IMR-90 (cell line): ENCODE data around the gene FAM89A. TPM values are rescaled to one million over a fixed set of nuclear protein-coding genes. Genes with fewer than 3 reads are reported as not detected.

Experiments
- ATAC-seq: fragments of 200-7000 bp; cut with Tn5 transposase; 2 replicates; pipeline ENCODE4 v1.9.1; 2020; ENCODE audit warnings: low read depth, mild to moderate bottlenecking, moderate library complexity
- BruUV-seq: library from RNA; stranded (reverse); fragments of 400-500 nt; replicated peaks from 2 replicates; lab custom pipeline; 2021; lab: Mats Ljungman, UMichigan
- CTCF ChIA-PET: fragments of 300-600 bp; formaldehyde crosslinking; extraction: SDS; loops from one replicate; lab custom pipeline; 2021; ENCODE audit warnings: antibody characterized with exemption; lab: Yijun Ruan, JAX
- POLR2A ChIA-PET: fragments of 300-600 bp; sonication (Branson Sonifier 250); formaldehyde crosslinking; loops from one replicate; lab custom pipeline; 2022; ENCODE audit warnings: antibody characterized with exemption; ENCODE audit not compliant: unreplicated experiment; lab: Charles Lee
- DNase-seq: peaks from one replicate; pipeline ENCODE4 v3.0.0; 2013
- H2AFZ ChIP-seq: replicated peaks from 2 replicates; pipeline ENCODE3; 2013; ENCODE audit warnings: low read length, mild to moderate bottlenecking; ENCODE audit not compliant: poor library complexity
- H2AK5ac ChIP-seq: 2 replicates; pipeline ENCODE4 v1.6.1; 2013; ENCODE audit warnings: low read depth, low read length, inconsistent platforms
- H2AK9ac ChIP-seq: replicated peaks from 2 replicates; pipeline ENCODE3; 2013; ENCODE audit warnings: mild to moderate bottlenecking, low read depth, low read length, moderate library complexity; ENCODE audit not compliant: poor library complexity
- H2BK120ac ChIP-seq: 2 replicates; pipeline ENCODE4 v1.6.1; 2013; ENCODE audit warnings: low read depth, low read length, inconsistent platforms
- H2BK15ac ChIP-seq: 3 replicates; pipeline ENCODE4 v1.6.1; 2013; ENCODE audit warnings: low read depth, low read length, inconsistent platforms
- H2BK20ac ChIP-seq: 2 replicates; pipeline ENCODE4 v1.6.1; 2013; ENCODE audit warnings: low read depth, mild to moderate bottlenecking, inconsistent platforms, low read length, moderate library complexity
- H2BK5ac ChIP-seq: 2 replicates; pipeline ENCODE4 v1.6.1; 2013; ENCODE audit warnings: mild to moderate bottlenecking, low read depth, low read length, inconsistent platforms; ENCODE audit not compliant: poor library complexity, severe bottlenecking
- H3K14ac ChIP-seq: replicated peaks from 2 replicates; pipeline ENCODE4 v1.6.1; 2013; ENCODE audit warnings: low read depth, low read length, inconsistent platforms
- H3K18ac ChIP-seq: 2 replicates; pipeline ENCODE4 v1.6.1; 2013; ENCODE audit warnings: low read depth, low read length, control low read depth
- H3K23ac ChIP-seq: 2 replicates; pipeline ENCODE4 v1.6.1; 2013; ENCODE audit warnings: low read depth, low read length, inconsistent platforms
- H3K27ac ChIP-seq: 2 replicates; pipeline ENCODE4 v1.5.1; 2013; ENCODE audit warnings: mild to moderate bottlenecking, control low read depth, low read length; ENCODE audit not compliant: insufficient read depth
- H3K27me3 ChIP-seq: 2 replicates; pipeline ENCODE4 v1.6.1; 2013; ENCODE audit warnings: low read length; ENCODE audit not compliant: control insufficient read depth, insufficient read depth
- H3K36me3 ChIP-seq: 2 replicates; pipeline ENCODE4 v1.6.1; 2013; ENCODE audit warnings: low read length, mixed read lengths; ENCODE audit not compliant: control insufficient read depth, insufficient read depth
- H3K4ac ChIP-seq: 2 replicates; pipeline ENCODE4 v1.6.1; 2013; ENCODE audit warnings: low read depth, low read length, inconsistent platforms
- H3K4me1 ChIP-seq: 2 replicates; pipeline ENCODE4 v1.6.1; 2013; ENCODE audit warnings: low read length, mixed read lengths; ENCODE audit not compliant: control insufficient read depth, insufficient read depth
- H3K4me2 ChIP-seq: 2 replicates; pipeline ENCODE4 v1.6.1; 2013; ENCODE audit warnings: low read depth, mild to moderate bottlenecking, control low read depth, low read length, moderate library complexity
- H3K4me3 ChIP-seq: 2 replicates; pipeline ENCODE4 v1.5.1; 2013; ENCODE audit warnings: low read depth, mild to moderate bottlenecking, control low read depth, low read length, moderate library complexity; ENCODE audit not compliant: insufficient read depth
- H3K56ac ChIP-seq: 2 replicates; pipeline ENCODE4 v1.6.1; 2013; ENCODE audit warnings: low read length, inconsistent platforms; ENCODE audit not compliant: insufficient read depth; ENCODE audit errors: extremely low read depth
- H3K79me1 ChIP-seq, 2 experiments: 2 replicates each; pipeline ENCODE4 v1.6.1; 2013; ENCODE audit warnings: low read length in 2 of 2, inconsistent platforms in 1 of 2, low read depth in 1 of 2
- H3K9ac ChIP-seq: 2 replicates; pipeline ENCODE4 v1.6.1; 2013; ENCODE audit warnings: low read depth, low read length, control low read depth
- H3K9me1 ChIP-seq: 2 replicates; pipeline ENCODE4 v1.6.1; 2013; ENCODE audit warnings: low read length, inconsistent platforms; ENCODE audit not compliant: insufficient read depth
- H3K9me3 ChIP-seq: 2 replicates; pipeline ENCODE4 v1.6.1; 2013; ENCODE audit warnings: low read length; ENCODE audit not compliant: control insufficient read depth, insufficient read depth
- H4K20me1 ChIP-seq: 2 replicates; pipeline ENCODE4 v1.6.1; 2013; ENCODE audit warnings: low read length, inconsistent platforms; ENCODE audit not compliant: insufficient read depth
- H4K5ac ChIP-seq: 2 replicates; pipeline ENCODE4 v1.6.1; 2013; ENCODE audit warnings: mild to moderate bottlenecking, low read depth, low read length, control low read depth
- H4K8ac ChIP-seq, 2 experiments: 2 replicates each; pipeline ENCODE4 v1.6.1; 2013; ENCODE audit warnings: low read depth in 2 of 2, low read length in 2 of 2, control low read depth in 1 of 2, inconsistent platforms in 1 of 2
- H4K91ac ChIP-seq: 2 replicates; pipeline ENCODE4 v1.6.1; 2013; ENCODE audit warnings: low read depth, low read length, inconsistent platforms; ENCODE audit not compliant: insufficient read depth
- BHLHE40 ChIP-seq: fragments of 150-350 bp; IDR thresholded peaks from 2 replicates; pipeline ENCODE4 v1.6.1; 2016; ENCODE audit warnings: mild to moderate bottlenecking, low read depth, low read length
- CHD1 ChIP-seq: IDR thresholded peaks from 2 replicates; pipeline ENCODE4 v1.6.1; 2012; ENCODE audit warnings: low read depth, low read length, improper control_type of control experiment
- ELK1 ChIP-seq: fragments of 150-350 bp; IDR thresholded peaks from 2 replicates; pipeline ENCODE4 v1.6.1; 2016; ENCODE audit warnings: low read depth, mild to moderate bottlenecking, low read length, moderate library complexity, borderline replicate concordance
- FOS ChIP-seq: fragments of 150-350 bp; IDR thresholded peaks from 2 replicates; pipeline ENCODE4 v1.6.1; 2016; ENCODE audit warnings: low read depth, low read length
- MAFK ChIP-seq: IDR thresholded peaks from 2 replicates; pipeline ENCODE4 v1.6.1; 2012; ENCODE audit warnings: low read depth, low read length, improper control_type of control experiment
- MAZ ChIP-seq: IDR thresholded peaks from 2 replicates; pipeline ENCODE4 v1.6.1; 2012; ENCODE audit warnings: low read depth, mild to moderate bottlenecking, low read length, improper control_type of control experiment, moderate library complexity, borderline replicate concordance
- MXI1 ChIP-seq: IDR thresholded peaks from 2 replicates; pipeline ENCODE4 v1.6.1; 2012; ENCODE audit warnings: low read depth, mild to moderate bottlenecking, low read length, moderate library complexity, borderline replicate concordance
- NFE2L2 ChIP-seq: fragments of 150-350 bp; IDR thresholded peaks from 2 replicates; pipeline ENCODE4 v1.6.1; 2016; ENCODE audit warnings: low read depth, mild to moderate bottlenecking, low read length
- POLR2A ChIP-seq: IDR thresholded peaks from 2 replicates; pipeline ENCODE4 v1.6.1; 2012; ENCODE audit warnings: mild to moderate bottlenecking, low read depth, low read length
- RAD21 ChIP-seq: IDR thresholded peaks from 2 replicates; pipeline ENCODE4 v1.6.1; 2012; ENCODE audit warnings: low read length, improper control_type of control experiment
- RCOR1 ChIP-seq: IDR thresholded peaks from 2 replicates; pipeline ENCODE4 v1.6.1; 2012; ENCODE audit warnings: mild to moderate bottlenecking, low read length, improper control_type of control experiment; ENCODE audit not compliant: insufficient replicate concordance
- RFX5 ChIP-seq: IDR thresholded peaks from 2 replicates; pipeline ENCODE4 v1.8.0; 2012; ENCODE audit warnings: low read depth, mild to moderate bottlenecking, low read length, moderate library complexity
- WGBS, 2 experiments: methylation state at CpG; one replicate each; pipeline versions ENCODE4 v1.1.5 to v1.1.7; 2013; ENCODE audit warnings: missing lambda C conversion rate in 2 of 2; ENCODE audit not compliant: insufficient read length in 1 of 2; ENCODE audit errors: extremely low coverage in 2 of 2; 5-methylcytosine and 5-hydroxymethylcytosine counted together
- dilution Hi-C: fragments of 300-500 bp; cut with HindIII; formaldehyde crosslinking; loops from one replicate; pipeline ENCODE4 v1.14.3; 2018; ENCODE audit warnings: low sequenced_read_pairs; ENCODE audit not compliant: unreplicated experiment
- in situ Hi-C: fragments of 300-500 bp; cut with MboI; formaldehyde crosslinking; loops from 3 replicates; pipeline ENCODE4 v1.14.3; 2019; ENCODE audit warnings: low sequenced_read_pairs, inconsistent platforms, mixed read lengths
- intact Hi-C: fragments of 100-400 bp; cut with micrococcal nuclease; formaldehyde crosslinking; loops from 2 replicates; pipeline ENCODE4 v1.10.0; 2022
- polyA plus RNA-seq, 3 experiments: library from polyadenylated mRNA; depleted of rRNA; stranded (reverse); fragments of >200 nt; gene quantifications; 2 replicates each; pipeline ENCODE4 v1.2.3, GENCODE V29; 2012; ENCODE audit warnings: low replicate concordance in 1 of 3
- total RNA-seq: library from RNA; depleted of rRNA; stranded (reverse); fragments of >200 nt; gene quantifications from 2 replicates; pipeline ENCODE4 v1.2.3, GENCODE V29; 2012
- TF ChIP-seq, protein P1 (sequence below): conservative IDR thresholded peaks from 2 replicates; pipeline ENCODE4 v1.5.1; 2012; ENCODE audit warnings: mild to moderate bottlenecking, low read depth, low read length, improper control_type of control experiment

The FAM89A gene
- total and polyA plus RNA-seq, 2 of the 4 experiments (the other 2 are of a cell fraction): 6.8 to 8.1 TPM

GRCh38 chr1:231027136-231027925 lies 12.7 kb downstream of the FAM89A start (continued):
- no peak for TF ChIP-seq CHD1

DNA sequence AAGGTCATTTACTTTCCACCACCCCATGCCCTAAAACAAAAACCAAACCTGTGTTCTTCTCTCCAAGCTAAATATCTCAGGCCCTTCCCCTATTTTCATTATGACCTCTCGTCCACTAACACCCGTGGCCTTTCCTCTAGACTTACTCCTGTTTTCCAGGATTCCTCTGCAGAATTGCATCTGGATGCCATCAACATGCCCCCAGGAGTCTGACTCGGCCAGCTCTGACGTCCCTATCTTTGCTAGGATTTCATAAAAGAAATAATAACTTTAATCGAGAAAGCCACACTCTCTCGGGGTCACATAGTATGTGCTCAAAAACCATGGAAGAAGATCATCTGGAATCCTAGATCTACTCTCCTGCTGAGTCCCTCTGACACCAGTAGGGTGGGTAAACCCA lies 13.5 kb downstream of the FAM89A start:
- ChIA-PET CTCF (no interaction called here), POLR2A (no interaction called here)
- Histone ChIP-seq H3K4me1 (no peaks in the 10 kb centered on the region; the same call in 1 of the 2 replicates), H3K27me3 (no peaks in the 10 kb centered on the region), H2AFZ (no peak overlapping the region), H2BK120ac (no peak overlapping the region), H4K5ac (no peak overlapping the region), H2BK20ac (no peak overlapping the region), H3K36me3 (no peaks in the 10 kb centered on the region; the same call in 1 of the 2 replicates), H4K8ac (no peak overlapping the region), H2AK9ac (no peak overlapping the region), H3K79me1 (peaks cover 0 to 5% of the 10 kb centered on the region in 2 experiments; a peak in 1 of 4 replicates), H3K9ac (no peak overlapping the region), H2BK5ac (no peak overlapping the region), H2AK5ac (no peak overlapping the region), H3K18ac (no peak overlapping the region), H3K56ac (no peak overlapping the region), H3K4me3 (no peak overlapping the region), H3K9me1 (peaks cover 6% of the 10 kb centered on the region; the same call in 1 of the 2 replicates), H3K14ac (no peak overlapping the region), H4K91ac (no peak overlapping the region), H4K20me1 (no peaks in the 10 kb centered on the region; the same call in 1 of the 2 replicates), H3K9me3 (no peaks in the 10 kb centered on the region), H3K27ac (no peak overlapping the region), H2BK15ac (no peak overlapping the region), H3K4ac (no peak overlapping the region), H3K4me2 (no peak overlapping the region), H3K23ac (no peak overlapping the region)
- BruUV-seq: no TSS peak
- in situ Hi-C loops (no loop called here), intact Hi-C loops (no loop called here), dilution Hi-C loops (no loop called here)
- no CpG with 5 or more reads among the region's 6 CpGs for WGBS, 2 experiments
- no peak for ATAC-seq
- DNase-seq: no peak
- TF ChIP-seq, protein P1, sequence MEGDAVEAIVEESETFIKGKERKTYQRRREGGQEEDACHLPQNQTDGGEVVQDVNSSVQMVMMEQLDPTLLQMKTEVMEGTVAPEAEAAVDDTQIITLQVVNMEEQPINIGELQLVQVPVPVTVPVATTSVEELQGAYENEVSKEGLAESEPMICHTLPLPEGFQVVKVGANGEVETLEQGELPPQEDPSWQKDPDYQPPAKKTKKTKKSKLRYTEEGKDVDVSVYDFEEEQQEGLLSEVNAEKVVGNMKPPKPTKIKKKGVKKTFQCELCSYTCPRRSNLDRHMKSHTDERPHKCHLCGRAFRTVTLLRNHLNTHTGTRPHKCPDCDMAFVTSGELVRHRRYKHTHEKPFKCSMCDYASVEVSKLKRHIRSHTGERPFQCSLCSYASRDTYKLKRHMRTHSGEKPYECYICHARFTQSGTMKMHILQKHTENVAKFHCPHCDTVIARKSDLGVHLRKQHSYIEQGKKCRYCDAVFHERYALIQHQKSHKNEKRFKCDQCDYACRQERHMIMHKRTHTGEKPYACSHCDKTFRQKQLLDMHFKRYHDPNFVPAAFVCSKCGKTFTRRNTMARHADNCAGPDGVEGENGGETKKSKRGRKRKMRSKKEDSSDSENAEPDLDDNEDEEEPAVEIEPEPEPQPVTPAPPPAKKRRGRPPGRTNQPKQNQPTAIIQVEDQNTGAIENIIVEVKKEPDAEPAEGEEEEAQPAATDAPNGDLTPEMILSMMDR: no peak
- TF ChIP-seq POLR2A: no peak
- no peak for TF ChIP-seq RFX5
- TF ChIP-seq CHD1: no peak
- no peak for TF ChIP-seq BHLHE40
- TF ChIP-seq ELK1: no peak
- no peak for TF ChIP-seq FOS
- no peak for TF ChIP-seq NFE2L2
- TF ChIP-seq MAFK: no peak
- no peak for TF ChIP-seq RCOR1
- no peak for TF ChIP-seq MXI1
- TF ChIP-seq RAD21: no peak
- no peak for TF ChIP-seq MAZ
